HG02885 (cell line): Measurements from ENCODE around the gene NR5A1.

Source experiments
- ATAC-seq: cut with Tn5 transposase; IDR thresholded peaks from one replicate; pipeline ENCODE4 v1.9.1; 2021; ENCODE audit warnings: mild to moderate bottlenecking; ENCODE audit not compliant: unreplicated experiment, poor library complexity

NR5A1 gene

GRCh38 chr9:124449381-124450151 is 57.6 kb downstream of the NR5A1 start:
- no peak for ATAC-seq

- no peak for ATAC-seq
These were observed 59.2 kb downstream of the NR5A1 start for GRCh38 chr9:124448019-124448418.

GRCh38 chr9:124447297-124447661 is 59.9 kb downstream of the NR5A1 start:
- ATAC-seq: no peak

GRCh38 chr9:124444166-124444565 is 63.0 kb downstream of the NR5A1 start:
- no peak for ATAC-seq

DNA sequence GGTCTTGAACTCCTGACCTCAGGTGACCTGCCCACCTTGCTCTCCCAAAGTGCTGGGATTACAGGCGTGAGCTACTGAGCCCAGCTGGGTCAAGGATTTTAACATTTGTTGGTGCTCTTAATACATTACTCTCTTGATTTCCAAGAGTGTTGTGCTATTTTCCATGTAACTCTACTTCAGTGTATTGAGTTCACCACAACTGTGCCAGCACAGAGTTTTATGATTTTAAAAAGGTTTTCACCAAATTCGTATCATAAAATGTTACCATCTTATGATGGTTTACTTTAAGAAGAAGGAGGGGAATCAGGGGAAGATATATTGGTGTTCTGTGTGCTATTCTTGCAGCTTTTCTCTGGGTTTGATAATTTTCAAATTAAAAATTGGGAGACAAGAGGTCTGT is 63.6 kb downstream of the NR5A1 start:
- ATAC-seq: no peak

- no peak for ATAC-seq
These were observed 64.4 kb downstream of the NR5A1 start for GRCh38 chr9:124442826-124443225.

- ATAC-seq: no peak
These were observed 64.8 kb downstream of the NR5A1 start for GRCh38 chr9:124442379-124442778.

DNA sequence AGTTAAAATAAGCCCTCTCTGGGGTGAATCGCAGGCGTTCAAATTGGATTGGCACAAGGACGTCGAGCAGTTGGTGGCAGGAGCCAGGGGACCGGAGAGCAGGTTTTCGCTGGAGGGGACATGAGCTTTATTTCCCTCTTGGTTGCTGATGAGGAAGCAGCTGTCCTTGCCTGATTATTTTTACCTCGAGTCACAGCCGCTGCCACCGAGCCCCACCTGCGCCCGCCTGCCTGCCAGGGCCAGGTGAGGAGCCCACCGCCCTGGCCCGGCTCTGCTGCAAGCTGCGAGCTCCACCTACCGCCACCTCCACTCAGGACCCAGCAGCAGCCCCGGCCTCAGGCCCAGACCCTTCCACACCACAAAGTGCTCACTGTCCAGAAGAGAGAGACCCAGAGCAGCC is 65.9 kb downstream of the NR5A1 start:
- no peak for ATAC-seq

GRCh38 chr9:124440786-124441185 is 66.4 kb downstream of the NR5A1 start:
- ATAC-seq: no peak

DNA sequence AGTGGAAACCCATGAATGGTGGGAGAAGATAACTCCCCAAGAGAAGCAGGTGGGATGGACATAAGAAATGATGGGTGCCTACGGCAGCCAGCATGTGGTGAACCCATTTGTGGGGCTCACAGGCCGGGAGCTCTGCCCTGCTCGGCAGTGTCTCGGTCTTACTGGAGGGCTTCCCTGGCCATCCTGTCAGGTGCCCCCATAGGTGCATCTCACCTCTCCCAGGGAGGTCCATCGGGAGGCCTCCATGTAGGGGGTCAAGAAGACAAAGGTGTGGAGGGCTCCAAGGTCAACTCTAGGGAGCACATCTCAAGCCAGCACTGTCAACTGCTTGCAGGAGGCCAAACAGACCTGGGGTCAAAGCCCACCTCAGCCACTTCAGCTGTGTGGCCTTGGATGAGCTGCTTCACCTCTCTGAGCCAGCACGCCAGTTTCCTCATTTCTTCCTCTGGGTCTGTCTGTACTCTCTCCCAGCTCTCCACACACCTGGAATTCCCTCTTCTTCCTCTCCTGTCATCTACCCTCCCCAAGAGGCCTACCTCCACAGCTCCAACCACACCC is 67.4 kb downstream of the NR5A1 start:
- no peak for ATAC-seq

DNA sequence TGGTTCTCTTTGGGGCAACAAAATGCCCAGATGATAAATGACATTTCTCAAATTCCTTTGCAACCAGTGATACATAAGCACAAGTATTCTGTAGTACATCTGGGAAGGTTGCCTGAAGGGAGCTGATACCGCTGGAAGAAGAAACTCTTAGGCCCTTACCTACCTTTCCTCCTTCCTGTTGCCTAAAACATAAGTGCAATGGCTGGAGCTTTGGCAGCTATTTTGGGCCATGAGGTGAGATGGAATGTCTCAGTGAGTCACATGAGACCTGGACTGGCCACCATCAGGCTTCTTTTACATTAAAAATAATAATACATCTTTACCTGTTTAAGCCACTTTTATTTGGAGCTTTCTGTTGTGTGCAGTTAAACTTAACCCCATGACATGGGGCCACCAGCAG is 68.1 kb downstream of the NR5A1 start:
- ATAC-seq: no peak

GRCh38 chr9:124438091-124438490 is 69.1 kb downstream of the NR5A1 start:
- ATAC-seq: no peak

- no peak for ATAC-seq
These were observed 70.1 kb downstream of the NR5A1 start for GRCh38 chr9:124437086-124437485.

DNA sequence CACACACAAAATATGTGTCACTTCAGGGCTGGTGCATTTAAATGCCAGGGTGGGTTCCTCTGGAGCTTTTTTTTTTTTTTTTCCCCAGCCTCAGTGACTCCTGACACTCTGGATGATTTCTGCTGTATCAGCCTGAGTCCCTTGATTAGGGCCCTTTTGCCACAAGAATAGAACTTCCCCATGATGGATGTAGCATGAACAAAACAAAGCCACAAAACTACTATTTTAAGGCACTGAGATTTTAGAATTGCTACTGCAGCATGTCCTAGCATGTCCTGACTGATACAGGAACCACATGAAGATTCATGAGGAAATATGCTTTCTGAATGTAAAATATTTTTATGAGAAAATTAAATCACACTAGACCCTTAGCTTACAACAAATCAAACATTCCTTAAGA is 70.9 kb downstream of the NR5A1 start:
- ATAC-seq: no peak
